Caco-2 (cell line): ENCODE data around the gene MANSC4. TPM values are rescaled to one million over a fixed set of nuclear protein-coding genes. Genes with fewer than 3 reads are reported as not detected.

ENCODE experiments used
- BruUV-seq: library from RNA; stranded (reverse); fragments of 400-500 nt; replicated peaks from 2 replicates; lab custom pipeline; 2021; lab: Mats Ljungman, UMichigan
- CTCF ChIA-PET: fragments of 300-600 bp; sonication (Branson Sonifier 250); formaldehyde crosslinking; loops from one replicate; lab custom pipeline; 2022; ENCODE audit warnings: antibody characterized with exemption; lab: Charles Lee
- POLR2A ChIA-PET: fragments of 300-600 bp; sonication (Branson Sonifier 250); formaldehyde crosslinking; loops from one replicate; lab custom pipeline; 2022; ENCODE audit warnings: antibody characterized with exemption; lab: Charles Lee
- DNase-seq, 2 experiments: peaks; one replicate each; pipeline versions ENCODE4 v3.0.0 to v3.0.0-alpha.2; 2020 to 2022
- H3K27me3 ChIP-seq: replicated peaks from 2 replicates; pipeline ENCODE4 v1.6.0; 2011; ENCODE audit warnings: low read length; ENCODE audit not compliant: control insufficient read depth, insufficient read depth
- H3K36me3 ChIP-seq: 2 replicates; pipeline ENCODE4 v1.5.1; 2011; ENCODE audit warnings: low read length; ENCODE audit not compliant: control insufficient read depth, insufficient read depth
- H3K4me1 ChIP-seq: fragments of 250-450 bp; sonication (Bioruptor Pico); 2 replicates; pipeline ENCODE4 v1.5.1; 2020; ENCODE audit warnings: mild to moderate bottlenecking
- H3K4me3 ChIP-seq: 2 replicates; pipeline ENCODE4 v1.5.1; 2011; ENCODE audit warnings: low read depth, mild to moderate bottlenecking, control low read depth, low read length
- H3K9me3 ChIP-seq: fragments of 250-450 bp; sonication (Bioruptor Pico); 2 replicates; pipeline ENCODE4 v1.5.1; 2020; ENCODE audit warnings: mild to moderate bottlenecking, moderate library complexity
- H3K27ac Mint-ChIP-seq: one replicate; pipeline ENCODE4 v1.8.0; 2022; ENCODE audit warnings: mixed read lengths; ENCODE audit not compliant: unreplicated experiment
- H3K27me3 Mint-ChIP-seq: one replicate; pipeline ENCODE4 v1.8.0; 2022; ENCODE audit warnings: mixed read lengths; ENCODE audit not compliant: insufficient read depth, unreplicated experiment
- H3K36me3 Mint-ChIP-seq: one replicate; pipeline ENCODE4 v1.8.0; 2022; ENCODE audit warnings: mild to moderate bottlenecking, mixed read lengths; ENCODE audit not compliant: insufficient read depth, unreplicated experiment
- H3K4me1 Mint-ChIP-seq: one replicate; pipeline ENCODE4 v1.8.0; 2022; ENCODE audit warnings: low read depth, mixed read lengths; ENCODE audit not compliant: unreplicated experiment
- H3K4me3 Mint-ChIP-seq: one replicate; pipeline ENCODE4 v1.8.0; 2022; ENCODE audit warnings: mild to moderate bottlenecking, moderate library complexity, mixed read lengths; ENCODE audit not compliant: unreplicated experiment
- H3K9me3 Mint-ChIP-seq: one replicate; pipeline ENCODE4 v1.8.0; 2022; ENCODE audit warnings: mixed read lengths; ENCODE audit not compliant: unreplicated experiment
- intact Hi-C: fragments of 100-400 bp; cut with micrococcal nuclease; formaldehyde crosslinking; loops from one replicate; pipeline ENCODE4 v1.10.0; 2022; ENCODE audit not compliant: unreplicated experiment
- total RNA-seq: library from RNA; stranded (reverse); gene quantifications from 2 replicates; pipeline ENCODE4 v1.2.3, GENCODE V29; 2022
- TF ChIP-seq, protein P1 (sequence below), 2 experiments: fragments of 200-600 bp in 1 of 2; IDR thresholded peaks; 1 replicate in 1 of 2; 2 replicates in 1 of 2; pipeline versions ENCODE4 v1.5.1 to v1.8.0; 2011 to 2022; ENCODE audit warnings: antibody characterized with exemption in 1 of 2, control low read depth in 1 of 2, inconsistent platforms in 1 of 2, low read depth in 1 of 2, low read length in 1 of 2, mild to moderate bottlenecking in 1 of 2, moderate library complexity in 1 of 2; ENCODE audit not compliant: insufficient read depth in 1 of 2, severe bottlenecking in 1 of 2, unreplicated experiment in 1 of 2

Gene MANSC4
- total RNA-seq, 1 experiment from 2014 or later, result not detected

DNA sequence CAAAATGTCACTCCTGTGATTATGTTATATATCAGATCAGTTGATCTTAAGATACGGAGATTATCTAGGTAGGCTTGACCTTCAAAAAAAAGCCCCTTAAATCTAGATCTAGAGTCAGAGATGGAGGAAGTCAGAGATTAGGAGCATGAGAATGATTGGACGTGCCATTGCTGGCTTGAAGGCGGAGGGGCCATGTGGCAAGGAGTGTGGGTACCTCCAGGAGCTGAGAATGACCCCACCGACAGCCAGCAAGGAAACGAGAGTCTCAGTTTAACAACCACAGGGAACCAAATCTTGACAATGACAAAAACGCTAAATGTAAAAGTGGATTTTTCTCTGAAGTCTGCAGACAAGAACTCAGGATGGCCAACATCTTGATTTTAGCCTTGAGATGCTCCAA is 32.5 kb upstream of the MANSC4 start:
- Histone ChIP-seq H3K4me3 (no peak overlapping the region), H3K36me3 (no peaks in the 10 kb centered on the region), H3K9me3 (no peaks in the 10 kb centered on the region), H3K4me1 (no peaks in the 10 kb centered on the region; the same call in 1 of the 2 replicates), H3K27me3 (no peaks in the 10 kb centered on the region)
- peaks cover 11% of the 10 kb centered on the region for H3K9me3 Mint-ChIP-seq
- no peak overlapping the region for H3K4me3 Mint-ChIP-seq
- DNase-seq, result no peak
- TF ChIP-seq, protein P1, sequence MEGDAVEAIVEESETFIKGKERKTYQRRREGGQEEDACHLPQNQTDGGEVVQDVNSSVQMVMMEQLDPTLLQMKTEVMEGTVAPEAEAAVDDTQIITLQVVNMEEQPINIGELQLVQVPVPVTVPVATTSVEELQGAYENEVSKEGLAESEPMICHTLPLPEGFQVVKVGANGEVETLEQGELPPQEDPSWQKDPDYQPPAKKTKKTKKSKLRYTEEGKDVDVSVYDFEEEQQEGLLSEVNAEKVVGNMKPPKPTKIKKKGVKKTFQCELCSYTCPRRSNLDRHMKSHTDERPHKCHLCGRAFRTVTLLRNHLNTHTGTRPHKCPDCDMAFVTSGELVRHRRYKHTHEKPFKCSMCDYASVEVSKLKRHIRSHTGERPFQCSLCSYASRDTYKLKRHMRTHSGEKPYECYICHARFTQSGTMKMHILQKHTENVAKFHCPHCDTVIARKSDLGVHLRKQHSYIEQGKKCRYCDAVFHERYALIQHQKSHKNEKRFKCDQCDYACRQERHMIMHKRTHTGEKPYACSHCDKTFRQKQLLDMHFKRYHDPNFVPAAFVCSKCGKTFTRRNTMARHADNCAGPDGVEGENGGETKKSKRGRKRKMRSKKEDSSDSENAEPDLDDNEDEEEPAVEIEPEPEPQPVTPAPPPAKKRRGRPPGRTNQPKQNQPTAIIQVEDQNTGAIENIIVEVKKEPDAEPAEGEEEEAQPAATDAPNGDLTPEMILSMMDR (IDR thresholded peaks at IDR 0.05; ENCODE audit: insufficient read depth in 1 of 2, low read depth in 1 of 2, low read length in 1 of 2, severe bottlenecking in 1 of 2, unreplicated experiment in 1 of 2), result no peak
- no peaks in the 10 kb centered on the region for H3K36me3 Mint-ChIP-seq
- no TSS peak for BruUV-seq
- intact Hi-C loops, result no loop called here
- ChIA-PET POLR2A (no interaction called here), CTCF (no interaction called here)
- no peaks in the 10 kb centered on the region for H3K27me3 Mint-ChIP-seq
- H3K27ac Mint-ChIP-seq, result no peak overlapping the region
- peaks cover 5% of the 10 kb centered on the region for H3K4me1 Mint-ChIP-seq

DNA sequence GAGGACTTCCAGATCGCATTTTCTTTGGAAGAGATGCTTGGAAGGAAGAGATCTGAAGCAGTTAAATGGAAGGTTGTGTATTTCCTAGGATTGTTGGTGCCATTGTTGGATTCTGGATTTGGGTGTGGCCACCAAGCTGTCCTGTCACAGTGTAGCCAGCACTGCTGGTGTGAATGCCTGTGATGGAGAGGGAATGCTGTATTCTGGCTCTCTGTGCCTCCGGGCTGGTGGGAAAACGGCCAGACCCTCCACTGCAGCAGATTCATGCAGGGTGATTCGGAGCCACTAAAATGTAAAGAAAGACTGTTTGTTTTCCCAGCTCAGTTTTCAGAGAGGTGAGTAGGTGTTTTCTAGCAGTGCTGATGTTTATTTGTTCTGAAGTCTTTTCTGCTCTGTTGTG is 30.7 kb upstream of the MANSC4 start:
- Mint-ChIP-seq H3K9me3 (no peaks in the 10 kb centered on the region), H3K27me3 (no peaks in the 10 kb centered on the region), H3K36me3 (no peaks in the 10 kb centered on the region), H3K4me1 (peaks cover 12% of the 10 kb centered on the region), H3K4me3 (no peak overlapping the region), H3K27ac (no peak overlapping the region)
- BruUV-seq, result no TSS peak
- H3K9me3 ChIP-seq, result no peaks in the 10 kb centered on the region
- ChIA-PET CTCF (no interaction called here), POLR2A (no interaction called here)
- no peak for DNase-seq
- H3K4me1 ChIP-seq, result no peaks in the 10 kb centered on the region; the same call in 1 of the 2 replicates
- TF ChIP-seq, protein P1 (IDR thresholded peaks at IDR 0.05; ENCODE audit: insufficient read depth in 1 of 2, low read depth in 1 of 2, low read length in 1 of 2, severe bottlenecking in 1 of 2, unreplicated experiment in 1 of 2), result no peak
- no peak overlapping the region for H3K4me3 ChIP-seq
- H3K27me3 ChIP-seq, result no peaks in the 10 kb centered on the region
- H3K36me3 ChIP-seq, result no peaks in the 10 kb centered on the region
- intact Hi-C loops, result no loop called here

DNA sequence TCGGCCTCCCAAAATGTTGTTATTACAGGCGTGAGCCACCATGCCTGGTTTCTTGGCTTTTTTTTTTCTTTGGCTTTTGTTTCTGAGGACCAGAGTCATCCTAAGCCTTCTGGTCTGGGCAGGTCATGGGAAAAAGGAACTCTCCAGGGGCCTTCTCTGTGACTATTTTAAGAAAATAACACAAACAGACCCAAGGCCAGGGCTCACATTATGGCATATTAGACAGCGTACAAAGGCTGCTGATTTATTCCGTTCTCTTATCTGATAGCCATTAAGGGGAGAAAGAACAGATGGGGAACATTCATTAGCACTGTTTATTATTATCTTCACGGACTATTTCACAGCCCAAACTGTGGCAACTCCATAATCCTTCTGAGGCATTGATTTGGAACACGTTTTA is 28.8 kb upstream of the MANSC4 start:
- H3K36me3 ChIP-seq, result no peaks in the 10 kb centered on the region
- H3K27ac Mint-ChIP-seq, result no peak overlapping the region
- H3K4me1 ChIP-seq, result no peaks in the 10 kb centered on the region
- no peaks in the 10 kb centered on the region for H3K36me3 Mint-ChIP-seq
- H3K9me3 Mint-ChIP-seq, result no peaks in the 10 kb centered on the region
- DNase-seq, result no peak
- H3K27me3 ChIP-seq, result no peaks in the 10 kb centered on the region
- H3K4me1 Mint-ChIP-seq, result peaks cover 7% of the 10 kb centered on the region
- BruUV-seq, result no TSS peak
- intact Hi-C loops, result no loop called here
- no peak overlapping the region for H3K4me3 ChIP-seq
- POLR2A ChIA-PET, result no interaction called here
- no peak overlapping the region for H3K4me3 Mint-ChIP-seq
- TF ChIP-seq, protein P1 (IDR thresholded peaks at IDR 0.05; ENCODE audit: insufficient read depth in 1 of 2, low read depth in 1 of 2, low read length in 1 of 2, severe bottlenecking in 1 of 2, unreplicated experiment in 1 of 2), result no peak
- no peaks in the 10 kb centered on the region for H3K9me3 ChIP-seq
- CTCF ChIA-PET, result no interaction called here
- H3K27me3 Mint-ChIP-seq, result no peaks in the 10 kb centered on the region
